ENCODE measurements around the gene PAWR. TPM values are rescaled to one million over a fixed set of nuclear protein-coding genes. Genes with fewer than 3 reads are reported as not detected.
"Not testable (repeated sequence)": the region's sequence is repeated elsewhere in the genome, so short reads cannot be mapped to it uniquely, and the experiment has no call there.

The PAWR gene
- total RNA-seq, 1 donor from 2014 or later, result 103 TPM

DNA sequence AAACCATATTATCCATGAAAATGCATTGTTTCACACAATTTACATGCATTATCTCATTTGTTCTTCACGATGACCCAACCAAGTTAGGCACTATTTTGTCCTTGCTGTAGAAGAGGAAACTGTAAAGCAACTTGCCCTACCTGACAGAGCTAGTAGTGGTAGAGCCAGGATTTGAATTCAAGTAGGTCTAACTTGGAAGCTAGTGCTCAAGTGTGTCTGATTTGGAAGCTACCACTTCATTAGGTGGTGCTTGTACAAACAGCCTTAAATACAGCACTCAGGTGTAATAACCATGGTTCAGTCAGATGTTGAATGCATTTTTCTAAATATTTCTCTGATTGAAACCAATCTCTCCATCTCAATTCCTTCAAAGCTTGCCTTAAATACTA, 123.6 kb downstream of the PAWR start:
- H3K36me3 ChIP-seq, result peaks cover 23% of the 10 kb centered on the region
- Mint-ChIP-seq H3K27me3 (ENCODE audit: insufficient read depth, low read depth) (no peaks in the 10 kb centered on the region), H3K27ac (no peak overlapping the region)

GRCh38 chr12:79566452-79567174, 124.2 kb downstream of the PAWR start:
- no peaks in the 10 kb centered on the region for H3K79me2 ChIP-seq (ENCODE audit: low read depth)
- no peaks in the 10 kb centered on the region for H3K9me3 ChIP-seq (ENCODE audit: low read depth)
- no peaks in the 10 kb centered on the region for H3K4me1 Mint-ChIP-seq
- no peaks in the 10 kb centered on the region for H4K20me1 ChIP-seq (ENCODE audit: low read depth)
- H2AFZ ChIP-seq (replicated peaks), result no peak overlapping the region
- no peak overlapping the region for H3K27ac ChIP-seq
- H3K4me3 ChIP-seq, result no peak overlapping the region
- H3K27me3 ChIP-seq, result no peaks in the 10 kb centered on the region
- peaks cover 32% of the 10 kb centered on the region for H3K9me3 Mint-ChIP-seq
- H3F3A ChIP-seq (ENCODE audit: low read depth), result no peaks in the 10 kb centered on the region
- no peaks in the 10 kb centered on the region for H3K4me1 ChIP-seq
- H3K36me3 Mint-ChIP-seq, result peaks cover 39% of the 10 kb centered on the region
- no peak overlapping the region for H3K9ac ChIP-seq
- no peak overlapping the region for H3K4me3 Mint-ChIP-seq
- no peaks in the 10 kb centered on the region for H3K27me3 Mint-ChIP-seq (ENCODE audit: insufficient read depth, low read depth)
- no peak overlapping the region for H3K27ac Mint-ChIP-seq
- peaks cover 23% of the 10 kb centered on the region for H3K36me3 ChIP-seq
- TF ChIP-seq CTCF (IDR thresholded peaks at IDR 0.05) (no peak), EZH2 (IDR thresholded peaks at IDR 0.05) (no peak), EZH2phosphoT487 (IDR thresholded peaks at IDR 0.05) (no peak)
- no peak overlapping the region for H3K4me2 ChIP-seq
- no peak for DNase-seq (ENCODE audit: low spot score)

More for the DNA sequence above, 123.6 kb downstream of the PAWR start:
- DNase-seq (ENCODE audit: low spot score), result no peak
- Histone ChIP-seq H3K4me1 (no peaks in the 10 kb centered on the region), H3K9me3 (ENCODE audit: low read depth) (no peaks in the 10 kb centered on the region), H3K9ac (no peak overlapping the region), H3K4me2 (no peak overlapping the region), H3K27me3 (no peaks in the 10 kb centered on the region), H3K4me3 (no peak overlapping the region), H3F3A (ENCODE audit: low read depth) (no peaks in the 10 kb centered on the region), H4K20me1 (ENCODE audit: low read depth) (no peaks in the 10 kb centered on the region), H3K79me2 (ENCODE audit: low read depth) (no peaks in the 10 kb centered on the region), H3K27ac (no peak overlapping the region), H2AFZ (replicated peaks) (no peak overlapping the region)
- no peak overlapping the region for H3K4me3 Mint-ChIP-seq
- H3K36me3 Mint-ChIP-seq, result peaks cover 39% of the 10 kb centered on the region
- H3K9me3 Mint-ChIP-seq, result peaks cover 36% of the 10 kb centered on the region
- no peak for TF ChIP-seq EZH2 (IDR thresholded peaks at IDR 0.05)
- no peak for TF ChIP-seq CTCF (IDR thresholded peaks at IDR 0.05)
- TF ChIP-seq EZH2phosphoT487 (IDR thresholded peaks at IDR 0.05), result no peak
- no peaks in the 10 kb centered on the region for H3K4me1 Mint-ChIP-seq

- not testable (repeated sequence) for H3K4me3 ChIP-seq; H3K4me1 ChIP-seq; H3K27ac Mint-ChIP-seq; H3K27me3 Mint-ChIP-seq (ENCODE audit: insufficient read depth, low read depth); H3K27ac ChIP-seq; H3K4me1 Mint-ChIP-seq; H2AFZ ChIP-seq (replicated peaks); H3K9me3 ChIP-seq (ENCODE audit: low read depth); H3K9ac ChIP-seq; H4K20me1 ChIP-seq (ENCODE audit: low read depth); H3K4me2 ChIP-seq; DNase-seq (ENCODE audit: low spot score); H3K27me3 ChIP-seq; H3K79me2 ChIP-seq (ENCODE audit: low read depth); H3F3A ChIP-seq (ENCODE audit: low read depth); H3K4me3 Mint-ChIP-seq
- Mint-ChIP-seq H3K9me3 (peaks cover 28% of the 10 kb centered on the region), H3K36me3 (peaks cover 36% of the 10 kb centered on the region)
- peaks cover 23% of the 10 kb centered on the region for H3K36me3 ChIP-seq
Measured at GRCh38 chr12:79564727-79565350, 125.9 kb downstream of the PAWR start.

All from neural progenitor cell (in vitro differentiated cells).